ENCODE data around the gene PKIB. TPM values are rescaled to one million over a fixed set of nuclear protein-coding genes. Genes with fewer than 3 reads are reported as not detected.

The PKIB gene
- total and polyA plus RNA-seq, 2 donors (not counting 3 experiments of a cell fraction or from before 2014, with no cell fraction given), result not detected

DNA sequence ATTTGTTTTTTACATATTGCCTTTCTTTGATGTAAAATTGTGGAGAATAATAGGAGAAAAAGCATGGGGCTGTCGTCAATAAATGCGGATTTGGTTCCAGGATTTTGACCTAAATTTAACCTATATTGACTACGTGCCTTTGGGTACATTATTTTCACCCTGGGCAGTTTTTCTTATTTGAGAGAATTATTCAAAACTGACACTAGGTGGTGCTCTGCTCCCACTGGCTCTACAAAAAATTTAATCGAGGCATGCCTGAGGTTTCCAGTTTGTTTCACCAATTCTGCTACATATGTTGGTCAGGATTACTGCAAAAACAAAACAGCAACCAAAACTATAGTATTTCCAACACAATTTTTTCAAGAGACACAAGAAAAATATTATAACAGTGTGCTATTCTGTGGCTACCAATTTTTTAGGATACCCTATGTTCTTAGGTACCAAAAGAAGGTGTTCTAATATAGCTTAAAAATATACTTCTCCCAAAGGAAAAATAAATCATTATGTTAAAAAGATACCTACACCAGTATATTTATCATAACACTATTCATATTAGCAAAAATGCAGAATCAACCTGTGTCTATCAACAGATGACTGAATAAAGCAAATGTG lies 120.7 kb downstream of the PKIB start:
- H3K4me1 ChIP-seq (ENCODE audit: control insufficient read depth, extremely low read depth, insufficient read depth, low read length), result no peaks in the 10 kb centered on the region
- TF ChIP-seq GATA2 (IDR thresholded peaks at IDR 0.05; ENCODE audit: insufficient read depth, insufficient read length, low read depth, low read length) (no peak), POLR2AphosphoS5 (IDR thresholded peaks at IDR 0.05; ENCODE audit: insufficient read depth, low read depth, low read length) (no peak), FOS (IDR thresholded peaks at IDR 0.05; ENCODE audit: borderline replicate concordance, insufficient read depth, low read length) (no peak), JUN (IDR thresholded peaks at IDR 0.05; ENCODE audit: borderline replicate concordance, insufficient read depth, insufficient read length, low read depth) (no peak), CTCF (IDR thresholded peaks at IDR 0.05; ENCODE audit: extremely low read depth in 1 of 2, insufficient read depth in 1 of 2, low read depth in 1 of 2, low read length in 2 of 2) (peak; percentile 52 to 54), EZH2 (IDR thresholded peaks at IDR 0.05; ENCODE audit: borderline replicate concordance, low read depth, low read length, severe bottlenecking) (no peak), MYC (IDR thresholded peaks at IDR 0.05; ENCODE audit: low read depth, low read length) (no peak)
- TF ChIP-seq, protein P1, sequence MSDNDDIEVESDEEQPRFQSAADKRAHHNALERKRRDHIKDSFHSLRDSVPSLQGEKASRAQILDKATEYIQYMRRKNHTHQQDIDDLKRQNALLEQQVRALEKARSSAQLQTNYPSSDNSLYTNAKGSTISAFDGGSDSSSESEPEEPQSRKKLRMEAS (IDR thresholded peaks at IDR 0.05; ENCODE audit: insufficient read depth, insufficient read length), result no peak
- DNase-seq (ENCODE audit: low read depth, low spot score), result peak; percentile 28
- H3K9ac ChIP-seq (replicated peaks; ENCODE audit: extremely low read depth, insufficient read depth, low read length), result no peak overlapping the region
- H3K36me3 ChIP-seq (ENCODE audit: control insufficient read depth in 2 of 2, extremely low read depth in 1 of 2, insufficient read depth in 2 of 2, low read length in 2 of 2), result no peaks in the 10 kb centered on the region
- no TSS peak for BruUV-seq (replicated peaks)
- POLR2A ChIA-PET, result no interaction called here
- intact Hi-C loops (cut with micrococcal nuclease), result loop anchor here (1.0 to 10.0 kb wide), 4 partner anchors 108 to 986 kb away; no protein-coding TSS in a partner anchor
- H3K4me3 ChIP-seq (replicated peaks in 1 of 3; ENCODE audit: insufficient read depth in 1 of 3, low read depth in 1 of 3, low read length in 3 of 3), result no peak overlapping the region
- no peaks in the 10 kb centered on the region for H3K9me1 ChIP-seq (replicated peaks; ENCODE audit: control insufficient read depth, extremely low read depth, insufficient read depth, low read length)
- peak; percentile 78 for FAIRE-seq
- no peak overlapping the region for H3K4me2 ChIP-seq (ENCODE audit: insufficient read depth, low read length)
- no peaks in the 10 kb centered on the region for H3K9me3 ChIP-seq (replicated peaks; ENCODE audit: control insufficient read depth, insufficient read depth, low read length)
- CTCF ChIA-PET, result interaction anchor here (0.8 to 9.1 kb wide), 15 partner anchors 9 to 985 kb away, joined by 3 to 274 read pairs (median 4); partner anchors contain the start of genes PKIB and SMPDL3A
- H4K20me1 ChIP-seq (replicated peaks; ENCODE audit: control insufficient read depth, extremely low read depth, insufficient read depth, low read length), result no peaks in the 10 kb centered on the region
- dilution Hi-C loops (cut with MboI; ENCODE audit: extremely low pct_ligation_motif_present, low sequenced_read_pairs), result no loop called here
- peaks cover 5 to 12% of the 10 kb centered on the region in 2 experiments for H3K27me3 ChIP-seq (ENCODE audit: control insufficient read depth in 2 of 2, insufficient read depth in 2 of 2, low read length in 2 of 2)
- H2AFZ ChIP-seq (ENCODE audit: low read depth, low read length), result no peak overlapping the region
- H3K79me2 ChIP-seq (ENCODE audit: control insufficient read depth, insufficient read depth, low read length), result no peaks in the 10 kb centered on the region
- no peak overlapping the region for H3K27ac ChIP-seq (ENCODE audit: insufficient read depth, low read depth, low read length)

All from endothelial cell of umbilical vein (primary cell).